Neuronal stem cell (in vitro differentiated cells): ENCODE data around the gene SPATS2L.

Experiments
- DNase-seq: peaks from one replicate; pipeline ENCODE4 v3.0.0-alpha.2; 2013; ENCODE audit warnings: low spot score
- H2AFZ ChIP-seq: one replicate; pipeline ENCODE4 v1.6.1; 2013; ENCODE audit warnings: mild to moderate bottlenecking, low read length, inconsistent platforms
- H2AK5ac ChIP-seq: 2 replicates; pipeline ENCODE4 v1.6.1; 2013; ENCODE audit warnings: low read depth, mild to moderate bottlenecking, inconsistent platforms, low read length, moderate library complexity, mixed read lengths
- H2BK120ac ChIP-seq: 2 replicates; pipeline ENCODE4 v1.6.1; 2013; ENCODE audit warnings: low read depth, mild to moderate bottlenecking, inconsistent platforms, low read length, moderate library complexity, mixed read lengths
- H2BK12ac ChIP-seq: one replicate; pipeline ENCODE4 v1.6.1; 2013; ENCODE audit warnings: low read length, inconsistent platforms
- H2BK15ac ChIP-seq: 2 replicates; pipeline ENCODE4 v1.6.1; 2013; ENCODE audit warnings: mild to moderate bottlenecking, low read length, inconsistent platforms, mixed read lengths
- H2BK5ac ChIP-seq: one replicate; pipeline ENCODE4 v1.6.1; 2013; ENCODE audit warnings: inconsistent platforms, mild to moderate bottlenecking, low read length, moderate library complexity
- H3K14ac ChIP-seq: one replicate; pipeline ENCODE4 v1.6.1; 2013; ENCODE audit warnings: low read length, inconsistent platforms
- H3K18ac ChIP-seq: 2 replicates; pipeline ENCODE4 v1.6.1; 2013; ENCODE audit warnings: low read length, inconsistent platforms
- H3K23ac ChIP-seq: 2 replicates; pipeline ENCODE4 v1.6.1; 2013; ENCODE audit warnings: low read depth, mild to moderate bottlenecking, mixed read lengths, low read length, inconsistent platforms; ENCODE audit not compliant: poor library complexity
- H3K27ac ChIP-seq: replicated peaks from 3 replicates; pipeline ENCODE4 v1.5.1; 2013; ENCODE audit warnings: low read length, inconsistent platforms
- H3K27me3 ChIP-seq, 3 experiments: 2 replicates each; pipeline ENCODE4 v1.6.1; 2013; ENCODE audit warnings: low read length in 3 of 3, mild to moderate bottlenecking in 2 of 3, inconsistent platforms in 1 of 3, low read depth in 1 of 3, mixed read lengths in 1 of 3, moderate library complexity in 1 of 3; ENCODE audit not compliant: control insufficient read depth in 3 of 3, insufficient read depth in 3 of 3
- H3K36me3 ChIP-seq, 2 donors: replicated peaks in 1 of 2; 2 replicates each; pipeline ENCODE4 v1.6.1; 2013; ENCODE audit warnings: low read length in 2 of 2; ENCODE audit not compliant: control insufficient read depth in 2 of 2, insufficient read depth in 2 of 2
- H3K4ac ChIP-seq: 2 replicates; pipeline ENCODE4 v1.6.1; 2013; ENCODE audit warnings: inconsistent platforms, mild to moderate bottlenecking, low read length, moderate library complexity
- H3K4me1 ChIP-seq, 2 donors: 1 replicate in 1 of 2; 2 replicates in 1 of 2; pipeline ENCODE4 v1.6.1; 2013; ENCODE audit warnings: low read length in 2 of 2, low read depth in 1 of 2; ENCODE audit not compliant: control insufficient read depth in 2 of 2, insufficient read depth in 1 of 2
- H3K4me2 ChIP-seq: one replicate; pipeline ENCODE4 v1.6.1; 2013; ENCODE audit warnings: mild to moderate bottlenecking, low read length, inconsistent platforms; ENCODE audit not compliant: insufficient read depth, poor library complexity, severe bottlenecking
- H3K4me3 ChIP-seq, 2 donors: 2 replicates each; pipeline ENCODE4 v1.5.1; 2013; ENCODE audit warnings: low read length in 2 of 2, mild to moderate bottlenecking in 2 of 2, inconsistent platforms in 1 of 2, moderate library complexity in 1 of 2
- H3K79me1 ChIP-seq: one replicate; pipeline ENCODE4 v1.6.1; 2013; ENCODE audit warnings: low read depth, mild to moderate bottlenecking, inconsistent platforms, low read length, moderate library complexity
- H3K9ac ChIP-seq: one replicate; pipeline ENCODE4 v1.6.1; 2013; ENCODE audit warnings: mild to moderate bottlenecking, low read depth, low read length, inconsistent platforms; ENCODE audit not compliant: poor library complexity
- H3K9me3 ChIP-seq, 2 donors: replicated peaks in 1 of 2; 2 replicates each; pipeline versions ENCODE3 to v1.6.1; 2013; ENCODE audit warnings: low read length in 2 of 2, mild to moderate bottlenecking in 2 of 2, inconsistent platforms in 1 of 2, low read depth in 1 of 2, mixed read lengths in 1 of 2, moderate library complexity in 1 of 2; ENCODE audit not compliant: control insufficient read depth in 2 of 2, insufficient read depth in 1 of 2
- H4K8ac ChIP-seq: one replicate; pipeline ENCODE4 v1.6.1; 2013; ENCODE audit warnings: low read depth, mild to moderate bottlenecking, inconsistent platforms, low read length, moderate library complexity
- H4K91ac ChIP-seq: one replicate; pipeline ENCODE4 v1.6.1; 2013; ENCODE audit warnings: low read length, low read depth, mild to moderate bottlenecking, inconsistent platforms; ENCODE audit not compliant: poor library complexity
- WGBS, 2 donors: extraction: QIAGEN DNeasy Blood & Tissue Kit; methylation state at CpG; one replicate each; pipeline ENCODE4 v1.1.7; 2013; ENCODE audit warnings: missing lambda C conversion rate in 2 of 2, mixed read lengths in 1 of 2; ENCODE audit not compliant: insufficient read length in 2 of 2, insufficient replicate concordance in 1 of 2; ENCODE audit errors: extremely low coverage in 2 of 2; 5-methylcytosine and 5-hydroxymethylcytosine counted together

Gene SPATS2L

GRCh38 chr2:200258881-200259576, 47.5 kb upstream of the SPATS2L start:
- Histone ChIP-seq H2BK12ac (no peak overlapping the region), H2AFZ (no peak overlapping the region), H3K79me1 (no peaks in the 10 kb centered on the region), H4K91ac (no peak overlapping the region), H4K8ac (no peak overlapping the region), H3K23ac (no peak overlapping the region), H3K9ac (no peak overlapping the region), H3K36me3 (no peaks in the 10 kb centered on the region), H2BK5ac (no peak overlapping the region), H2BK120ac (no peak overlapping the region), H3K4me3 (no peak overlapping the region), H3K4me2 (no peak overlapping the region), H3K27me3 (no peaks in the 10 kb centered on the region), H3K18ac (no peak overlapping the region), H2BK15ac (no peak overlapping the region), H3K4me1 (no peaks in the 10 kb centered on the region), H3K9me3 (peaks cover 0 to 2% of the 10 kb centered on the region in 2 donors), H2AK5ac (no peak overlapping the region), H3K4ac (no peak overlapping the region), H3K27ac (no peak overlapping the region), H3K14ac (no peak overlapping the region)
- no peak for DNase-seq
- WGBS, 2 donors: no CpG with 5 or more reads among the region's 7 CpGs

DNA sequence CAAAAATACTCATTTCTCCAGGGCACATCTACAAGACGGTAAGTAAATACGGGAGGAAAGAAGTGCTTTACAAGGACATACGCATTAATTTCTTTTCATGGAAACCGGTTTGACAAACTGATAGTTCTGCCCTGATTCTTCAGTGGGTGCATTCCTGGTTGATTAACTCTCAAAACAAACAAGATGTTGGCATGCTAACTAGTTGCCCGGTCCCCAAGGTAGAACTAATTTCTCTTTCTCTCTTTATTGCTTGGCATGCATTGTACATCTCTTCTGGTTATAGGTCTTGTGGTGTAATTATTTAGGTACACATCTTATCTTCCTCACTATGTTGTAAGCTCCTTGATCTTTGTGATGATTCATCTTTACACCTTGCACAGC, 46.9 kb upstream of the SPATS2L start:
- Histone ChIP-seq H3K4me3 (no peak overlapping the region), H3K23ac (no peak overlapping the region), H2AFZ (no peak overlapping the region), H3K18ac (no peak overlapping the region), H3K27ac (no peak overlapping the region), H3K9ac (no peak overlapping the region), H3K4me2 (no peak overlapping the region), H4K8ac (no peak overlapping the region), H2BK120ac (no peak overlapping the region), H3K4me1 (no peaks in the 10 kb centered on the region), H4K91ac (no peak overlapping the region), H3K9me3 (peaks cover 0 to 2% of the 10 kb centered on the region in 2 donors), H3K27me3 (no peaks in the 10 kb centered on the region), H2AK5ac (no peak overlapping the region), H2BK12ac (no peak overlapping the region), H3K14ac (no peak overlapping the region), H2BK15ac (no peak overlapping the region), H2BK5ac (no peak overlapping the region), H3K79me1 (no peaks in the 10 kb centered on the region), H3K4ac (no peak overlapping the region), H3K36me3 (no peaks in the 10 kb centered on the region)
- no peak for DNase-seq
- WGBS, 2 donors: no CpG with 5 or more reads among the region's 5 CpGs

DNA sequence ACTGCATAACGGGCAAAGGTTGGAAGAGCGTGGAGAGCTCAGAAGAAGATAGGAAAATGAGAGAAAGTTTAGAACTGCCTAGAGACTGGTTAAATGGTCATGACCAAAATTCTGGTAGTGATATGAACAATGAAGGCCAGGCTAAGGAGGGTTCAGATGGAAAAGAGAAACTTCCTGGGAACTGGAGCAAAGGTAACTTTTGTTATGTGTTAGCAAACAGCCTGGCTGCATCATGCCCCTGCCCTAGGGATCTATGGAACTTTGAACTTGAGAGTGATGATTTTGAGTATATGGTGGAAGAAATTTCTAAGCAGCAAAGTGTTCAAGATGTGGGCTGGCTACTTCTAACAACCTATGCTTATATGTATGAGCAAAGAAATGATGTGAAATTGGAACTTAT, 44.4 kb upstream of the SPATS2L start:
- Histone ChIP-seq H2BK15ac (no peak overlapping the region), H3K79me1 (no peaks in the 10 kb centered on the region), H4K91ac (no peak overlapping the region), H3K4ac (no peak overlapping the region), H3K14ac (no peak overlapping the region), H4K8ac (no peak overlapping the region), H3K27ac (no peak overlapping the region), H3K27me3 (no peaks in the 10 kb centered on the region), H2BK5ac (no peak overlapping the region), H3K9me3 (peaks cover 0 to 2% of the 10 kb centered on the region in 2 donors), H3K4me2 (no peak overlapping the region), H2BK120ac (no peak overlapping the region), H3K36me3 (no peaks in the 10 kb centered on the region), H3K4me3 (no peak overlapping the region), H2BK12ac (no peak overlapping the region), H3K4me1 (no peaks in the 10 kb centered on the region), H3K9ac (no peak overlapping the region), H2AFZ (no peak overlapping the region), H3K23ac (no peak overlapping the region), H2AK5ac (no peak overlapping the region), H3K18ac (no peak overlapping the region)
- WGBS, 2 donors: no CpG with 5 or more reads among the region's 2 CpGs
- no peak for DNase-seq

DNA sequence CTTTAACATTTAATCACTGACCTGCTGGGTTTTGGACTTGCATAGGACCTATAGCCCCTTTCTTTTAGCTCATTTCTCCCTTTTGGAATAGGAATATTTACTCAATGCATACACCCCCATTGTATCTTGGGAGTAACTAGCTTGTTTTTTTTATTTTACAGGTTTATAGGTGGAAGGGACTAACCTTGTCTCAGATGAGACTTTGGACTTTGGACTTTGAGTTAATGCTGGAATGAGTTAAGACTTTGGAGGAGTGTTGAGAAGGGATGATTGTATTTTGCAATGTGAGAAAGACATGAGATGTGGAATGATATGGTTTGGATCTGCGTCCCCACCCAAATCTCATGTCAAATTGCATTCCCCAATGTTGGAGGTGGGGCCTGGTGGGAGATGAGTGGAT, 43.2 kb upstream of the SPATS2L start:
- no peak overlapping the region for H3K14ac ChIP-seq
- H2BK120ac ChIP-seq: no peak overlapping the region
- no CpG with 5 or more reads among the region's 1 CpG for WGBS, 2 donors
- H2AFZ ChIP-seq: no peak overlapping the region
- H4K91ac ChIP-seq: no peak overlapping the region
- no peak overlapping the region for H3K4ac ChIP-seq
- no peaks in the 10 kb centered on the region for H3K79me1 ChIP-seq
- H3K4me2 ChIP-seq: no peak overlapping the region
- H3K23ac ChIP-seq: no peak overlapping the region
- H3K18ac ChIP-seq: no peak overlapping the region
- H4K8ac ChIP-seq: no peak overlapping the region
- no peak overlapping the region for H2AK5ac ChIP-seq
- H3K9ac ChIP-seq: no peak overlapping the region
- H3K36me3 ChIP-seq: no peaks in the 10 kb centered on the region
- peaks cover 0 to 2% of the 10 kb centered on the region in 2 donors for H3K9me3 ChIP-seq
- H2BK12ac ChIP-seq: no peak overlapping the region
- H3K27me3 ChIP-seq: no peaks in the 10 kb centered on the region
- H3K4me3 ChIP-seq: no peak overlapping the region
- no peaks in the 10 kb centered on the region for H3K4me1 ChIP-seq
- DNase-seq: no peak
- no peak overlapping the region for H2BK5ac ChIP-seq
- H2BK15ac ChIP-seq: no peak overlapping the region
- H3K27ac ChIP-seq: no peak overlapping the region
